ENCODE results near the gene AOPEP. TPM values are rescaled to one million over a fixed set of nuclear protein-coding genes. Genes with fewer than 3 reads are reported as not detected.
A peak's percentile ranks its signal among the peaks of the same experiment; 100 is the strongest.

Gene AOPEP
- total and polyA plus RNA-seq, 8 donors: 73.9 to 407 (median 101) TPM

DNA sequence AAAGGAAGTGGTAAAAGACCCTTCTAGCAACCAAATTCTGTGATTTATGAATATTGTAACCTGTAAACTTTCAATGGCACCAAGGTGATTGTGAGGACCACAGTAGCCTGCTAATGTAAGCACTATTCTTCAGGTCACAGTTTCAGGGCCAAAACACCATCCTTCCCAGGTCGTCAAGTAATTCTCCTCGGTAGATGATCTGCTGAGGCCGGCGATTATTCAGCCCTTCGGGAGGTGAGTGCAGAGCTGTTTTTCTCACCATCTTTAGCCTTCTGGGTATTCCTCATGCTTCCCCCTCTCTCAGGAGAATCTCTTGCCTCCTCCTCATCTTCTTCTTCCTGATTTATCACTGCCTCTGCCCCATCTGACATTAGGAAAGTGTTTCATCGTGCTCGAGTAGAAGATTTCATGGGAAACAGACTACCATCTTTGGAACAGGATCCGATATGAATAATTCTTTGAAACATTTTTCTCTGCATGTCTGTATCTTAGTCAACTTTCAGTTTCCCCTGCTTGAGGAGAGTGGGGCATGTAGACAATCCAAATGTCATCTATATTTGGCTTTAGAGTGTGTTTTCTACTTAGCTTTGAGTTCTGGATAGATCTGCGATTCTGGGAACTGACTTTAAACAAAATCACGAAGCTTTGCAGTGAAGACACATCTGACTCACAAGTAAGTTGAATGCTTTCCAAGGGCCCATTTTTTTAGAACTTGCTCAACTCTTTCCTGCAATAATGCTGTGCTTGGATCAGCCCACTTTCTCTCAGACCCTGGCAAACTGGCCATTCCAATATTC is 173.9 kb downstream of the AOPEP start:
- WGBS, 5 donors: 60 to 80% (median 73%) methylated on average over 10 of the region's 10 CpGs
- peak overlapping the region in 1 of 4 donors; percentile 4 for H3K4me3 ChIP-seq

DNA sequence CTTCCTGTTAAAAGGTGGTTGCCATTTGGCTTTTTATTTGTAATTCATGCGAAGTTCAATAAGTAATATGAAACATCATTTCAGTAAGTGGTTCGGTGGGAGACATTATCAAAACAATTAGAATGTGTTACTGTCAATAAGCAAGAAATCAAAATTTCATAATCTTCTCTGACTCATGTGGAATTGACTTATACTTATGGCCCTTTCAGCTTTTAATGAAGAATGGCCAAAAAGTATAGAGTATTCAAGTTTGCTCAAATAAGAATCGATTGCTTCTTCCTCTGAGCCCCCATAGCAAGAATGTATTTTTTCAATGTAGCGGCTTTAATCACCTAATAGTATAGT is 174.5 kb downstream of the AOPEP start:
- peaks cover 15 to 30% (median 20%) of the 10 kb centered on the region in 4 donors for H3K4me1 ChIP-seq
- no peak for DNase-seq
- no peaks in the 10 kb centered on the region for H3K9me3 ChIP-seq
- H3K36me3 ChIP-seq: no peaks in the 10 kb centered on the region
- WGBS, 5 donors: 62 to 84% (median 78%) methylated on average over 4 of the region's 4 CpGs
- no peaks in the 10 kb centered on the region for H3K27me3 ChIP-seq
- intact Hi-C loops (cut with DNase I; ENCODE audit: low total_unique reads): no loop called here
- H3K27ac ChIP-seq: peak overlapping the region in 4 of 5 donors; percentile 80 to 87 (median 83)
- H3K4me3 ChIP-seq: no peak overlapping the region
- no peak for TF ChIP-seq EP300 (IDR thresholded peaks at IDR 0.05)
- TF ChIP-seq, protein P1, sequence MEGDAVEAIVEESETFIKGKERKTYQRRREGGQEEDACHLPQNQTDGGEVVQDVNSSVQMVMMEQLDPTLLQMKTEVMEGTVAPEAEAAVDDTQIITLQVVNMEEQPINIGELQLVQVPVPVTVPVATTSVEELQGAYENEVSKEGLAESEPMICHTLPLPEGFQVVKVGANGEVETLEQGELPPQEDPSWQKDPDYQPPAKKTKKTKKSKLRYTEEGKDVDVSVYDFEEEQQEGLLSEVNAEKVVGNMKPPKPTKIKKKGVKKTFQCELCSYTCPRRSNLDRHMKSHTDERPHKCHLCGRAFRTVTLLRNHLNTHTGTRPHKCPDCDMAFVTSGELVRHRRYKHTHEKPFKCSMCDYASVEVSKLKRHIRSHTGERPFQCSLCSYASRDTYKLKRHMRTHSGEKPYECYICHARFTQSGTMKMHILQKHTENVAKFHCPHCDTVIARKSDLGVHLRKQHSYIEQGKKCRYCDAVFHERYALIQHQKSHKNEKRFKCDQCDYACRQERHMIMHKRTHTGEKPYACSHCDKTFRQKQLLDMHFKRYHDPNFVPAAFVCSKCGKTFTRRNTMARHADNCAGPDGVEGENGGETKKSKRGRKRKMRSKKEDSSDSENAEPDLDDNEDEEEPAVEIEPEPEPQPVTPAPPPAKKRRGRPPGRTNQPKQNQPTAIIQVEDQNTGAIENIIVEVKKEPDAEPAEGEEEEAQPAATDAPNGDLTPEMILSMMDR (IDR thresholded peaks at IDR 0.05): no peak
- no peak for TF ChIP-seq POLR2AphosphoS5 (IDR thresholded peaks at IDR 0.05)
- TF ChIP-seq POLR2A (IDR thresholded peaks at IDR 0.05): no peak

More for the DNA sequence above, 173.9 kb downstream of the AOPEP start:
- peak in 1 of 2 donors; percentile 82 for DNase-seq
- Histone ChIP-seq H3K27me3 (no peaks in the 10 kb centered on the region), H3K4me1 (peaks cover 15 to 30% (median 20%) of the 10 kb centered on the region in 4 donors), H3K36me3 (no peaks in the 10 kb centered on the region), H3K9me3 (no peaks in the 10 kb centered on the region), H3K27ac (peak overlapping the region; percentile 69 to 87 (median 82))
- TF ChIP-seq POLR2AphosphoS5 (IDR thresholded peaks at IDR 0.05): peak in 2 of 3 donors; percentile 29 to 75
- TF ChIP-seq, protein P1 (IDR thresholded peaks at IDR 0.05): no peak
- intact Hi-C loops (cut with DNase I; ENCODE audit: low total_unique reads): no loop called here

DNA sequence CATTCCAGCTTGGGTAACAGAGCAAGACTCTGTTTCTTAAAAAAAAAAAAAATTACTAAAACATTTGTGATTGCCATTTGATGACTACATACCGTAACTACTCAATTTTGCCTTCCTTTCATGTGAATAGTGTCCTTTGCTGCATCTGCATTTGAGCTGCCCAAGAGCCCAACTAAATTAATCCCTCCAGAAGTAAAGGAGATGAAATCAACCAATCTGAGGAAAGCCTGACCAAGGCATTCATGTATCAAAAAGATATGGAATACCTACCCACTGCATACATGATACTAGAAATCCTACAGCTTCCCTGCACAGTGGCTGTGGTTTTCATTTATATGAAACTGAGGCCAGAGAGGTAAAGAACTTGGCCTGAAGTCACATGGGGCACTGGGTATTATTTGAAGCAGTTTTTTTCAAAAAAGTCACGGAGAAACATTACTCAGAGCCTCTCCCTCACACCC is 177.5 kb downstream of the AOPEP start:
- intact Hi-C loops (cut with DNase I; ENCODE audit: low total_unique reads): no loop called here
- no peaks in the 10 kb centered on the region for H3K36me3 ChIP-seq
- no peaks in the 10 kb centered on the region for H3K27me3 ChIP-seq
- peaks cover 34 to 51% (median 42%) of the 10 kb centered on the region in 4 donors for H3K4me1 ChIP-seq
- no peaks in the 10 kb centered on the region for H3K9me3 ChIP-seq
- 81 to 89% (median 87%) methylated on average over 2 of the region's 2 CpGs for WGBS, 5 donors
- no peak overlapping the region for H3K27ac ChIP-seq
- DNase-seq: no peak
- TF ChIP-seq POLR2A (IDR thresholded peaks at IDR 0.05): no peak
- TF ChIP-seq, protein P1 (IDR thresholded peaks at IDR 0.05): no peak
- no peak for TF ChIP-seq EP300 (IDR thresholded peaks at IDR 0.05)
- H3K4me3 ChIP-seq: no peak overlapping the region

DNA sequence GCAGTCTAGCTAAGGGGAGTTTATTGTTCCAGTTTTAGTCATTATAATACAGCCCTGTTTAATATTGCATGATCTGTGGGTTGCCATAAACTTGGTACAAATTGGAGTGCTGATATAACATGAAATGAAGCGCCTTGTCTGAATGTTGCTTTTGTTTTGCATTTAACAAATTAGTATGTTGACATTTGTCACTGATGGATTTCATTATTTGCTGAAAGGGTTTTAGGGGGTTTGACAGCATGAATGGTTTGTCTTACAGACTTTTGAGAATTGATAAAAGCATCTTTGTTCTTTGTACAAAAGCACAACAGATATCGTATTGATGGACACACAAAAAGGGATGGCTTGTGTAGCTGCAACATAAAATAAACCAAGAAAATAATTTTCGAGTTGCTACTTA is 178.3 kb downstream of the AOPEP start:
- H3K9me3 ChIP-seq: no peaks in the 10 kb centered on the region
- TF ChIP-seq POLR2AphosphoS5 (IDR thresholded peaks at IDR 0.05) (no peak), POLR2A (IDR thresholded peaks at IDR 0.05) (no peak), EP300 (IDR thresholded peaks at IDR 0.05) (no peak)
- TF ChIP-seq, protein P1 (IDR thresholded peaks at IDR 0.05): no peak
- no peaks in the 10 kb centered on the region for H3K36me3 ChIP-seq
- peaks cover 32 to 51% (median 42%) of the 10 kb centered on the region in 4 donors for H3K4me1 ChIP-seq
- no peak overlapping the region for H3K4me3 ChIP-seq
- intact Hi-C loops (cut with DNase I; ENCODE audit: low total_unique reads): no loop called here
- H3K27ac ChIP-seq: no peak overlapping the region
- H3K27me3 ChIP-seq: no peaks in the 10 kb centered on the region
- no peak for DNase-seq
- 85 to 93% (median 90%) methylated on average over 3 of the region's 3 CpGs for WGBS, 5 donors
